Nephron progenitor cell (in vitro differentiated cells): Measurements from ENCODE around the gene NFAT5.
"Not testable (repeated sequence)": the region's sequence is repeated elsewhere in the genome, so short reads cannot be mapped to it uniquely, and the experiment has no call there.

Experiments
- DNase-seq: peaks from one replicate; pipeline ENCODE4 v3.0.0; 2021
- H3K27ac Mint-ChIP-seq: 2 replicates; pipeline ENCODE4 v1.8.0; 2021; ENCODE audit warnings: mild to moderate bottlenecking, moderate library complexity, mixed read lengths
- H3K27me3 Mint-ChIP-seq: 2 replicates; pipeline ENCODE4 v1.8.0; 2021; ENCODE audit warnings: mild to moderate bottlenecking, low read depth, mixed read lengths; ENCODE audit not compliant: poor library complexity
- H3K36me3 Mint-ChIP-seq: 2 replicates; pipeline ENCODE4 v1.8.0; 2021; ENCODE audit warnings: low read depth, mixed read lengths
- H3K4me1 Mint-ChIP-seq: 2 replicates; pipeline ENCODE4 v1.8.0; 2021; ENCODE audit warnings: mixed read lengths
- H3K4me3 Mint-ChIP-seq: 2 replicates; pipeline ENCODE4 v1.8.0; 2021; ENCODE audit warnings: mild to moderate bottlenecking, moderate library complexity, mixed read lengths
- H3K9me3 Mint-ChIP-seq: 2 replicates; pipeline ENCODE4 v1.8.0; 2021; ENCODE audit warnings: mild to moderate bottlenecking, moderate library complexity, mixed read lengths
- TF ChIP-seq, protein P1 (sequence below): fragments of 200-600 bp; sonication (generic); IDR thresholded peaks from 2 replicates; pipeline ENCODE4 v1.5.0; 2021; ENCODE audit warnings: antibody characterized with exemption

The NFAT5 gene

DNA sequence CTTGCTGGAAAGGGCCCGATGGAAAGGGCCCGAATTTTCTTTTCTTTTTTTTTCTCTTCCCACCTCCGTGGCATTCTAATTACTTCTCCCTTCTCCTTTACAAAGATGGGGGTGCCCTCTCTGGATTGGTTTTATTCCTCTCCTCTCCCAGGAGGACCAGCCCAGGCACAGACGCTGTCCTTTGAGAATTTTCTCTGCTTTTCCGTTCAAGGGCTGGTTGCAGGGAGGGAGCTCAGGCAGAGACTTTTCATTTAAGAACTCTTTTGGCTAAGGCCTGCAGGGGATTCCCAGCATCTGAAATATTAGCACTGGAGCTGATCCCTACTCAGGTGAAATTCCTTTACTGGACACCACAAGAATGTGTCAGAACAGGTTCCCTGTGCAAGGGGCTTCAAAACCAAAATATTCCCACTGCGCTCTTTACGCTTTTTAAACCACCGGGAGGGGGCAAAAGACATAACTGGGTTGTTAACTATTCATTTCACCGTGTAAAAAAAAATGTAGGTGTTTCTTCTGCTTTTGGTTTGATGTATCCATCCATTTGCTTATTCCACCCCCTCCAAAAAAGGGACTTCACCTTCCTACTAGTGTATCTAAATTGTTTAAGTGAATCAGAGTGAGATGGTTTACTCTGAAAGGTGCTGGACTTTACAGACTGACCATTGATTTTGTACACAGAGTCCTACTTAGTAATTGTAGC, 1.4 kb downstream of the NFAT5 start:
- DNase-seq, result peak; percentile 15
- Mint-ChIP-seq H3K9me3 (no peaks in the 10 kb centered on the region), H3K27ac (peak overlapping the region; percentile 99), H3K36me3 (peaks cover 14% of the 10 kb centered on the region), H3K4me3 (peak overlapping the region; percentile 99), H3K27me3 (no peaks in the 10 kb centered on the region), H3K4me1 (peaks cover 49% of the 10 kb centered on the region)
- TF ChIP-seq, protein P1, sequence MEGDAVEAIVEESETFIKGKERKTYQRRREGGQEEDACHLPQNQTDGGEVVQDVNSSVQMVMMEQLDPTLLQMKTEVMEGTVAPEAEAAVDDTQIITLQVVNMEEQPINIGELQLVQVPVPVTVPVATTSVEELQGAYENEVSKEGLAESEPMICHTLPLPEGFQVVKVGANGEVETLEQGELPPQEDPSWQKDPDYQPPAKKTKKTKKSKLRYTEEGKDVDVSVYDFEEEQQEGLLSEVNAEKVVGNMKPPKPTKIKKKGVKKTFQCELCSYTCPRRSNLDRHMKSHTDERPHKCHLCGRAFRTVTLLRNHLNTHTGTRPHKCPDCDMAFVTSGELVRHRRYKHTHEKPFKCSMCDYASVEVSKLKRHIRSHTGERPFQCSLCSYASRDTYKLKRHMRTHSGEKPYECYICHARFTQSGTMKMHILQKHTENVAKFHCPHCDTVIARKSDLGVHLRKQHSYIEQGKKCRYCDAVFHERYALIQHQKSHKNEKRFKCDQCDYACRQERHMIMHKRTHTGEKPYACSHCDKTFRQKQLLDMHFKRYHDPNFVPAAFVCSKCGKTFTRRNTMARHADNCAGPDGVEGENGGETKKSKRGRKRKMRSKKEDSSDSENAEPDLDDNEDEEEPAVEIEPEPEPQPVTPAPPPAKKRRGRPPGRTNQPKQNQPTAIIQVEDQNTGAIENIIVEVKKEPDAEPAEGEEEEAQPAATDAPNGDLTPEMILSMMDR, result no peak

DNA sequence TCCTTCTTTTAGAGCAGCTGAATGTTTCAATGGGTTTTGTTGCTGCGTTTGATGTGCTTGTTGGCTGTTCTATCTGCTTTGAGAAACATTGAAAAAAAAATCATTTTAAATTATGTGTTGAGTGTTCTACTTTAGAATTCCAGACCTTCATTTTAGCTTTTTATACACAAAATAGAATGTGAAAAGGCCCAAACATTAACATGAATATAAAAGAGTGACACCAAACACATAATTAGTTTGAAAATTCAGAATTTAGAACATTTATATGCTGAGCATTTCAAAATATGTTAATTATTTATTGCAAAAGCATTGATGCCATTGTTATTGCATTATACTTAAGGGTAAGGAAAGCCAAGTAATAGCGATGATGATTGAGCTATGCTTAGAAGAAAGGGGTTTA, 2.9 kb downstream of the NFAT5 start:
- no peak for DNase-seq
- H3K4me3 Mint-ChIP-seq, result peak overlapping the region; percentile 44
- H3K27ac Mint-ChIP-seq, result no peak overlapping the region
- peaks cover 24% of the 10 kb centered on the region for H3K36me3 Mint-ChIP-seq
- no peaks in the 10 kb centered on the region for H3K9me3 Mint-ChIP-seq
- H3K4me1 Mint-ChIP-seq, result peaks cover 43% of the 10 kb centered on the region
- TF ChIP-seq, protein P1, result no peak
- no peaks in the 10 kb centered on the region for H3K27me3 Mint-ChIP-seq

DNA sequence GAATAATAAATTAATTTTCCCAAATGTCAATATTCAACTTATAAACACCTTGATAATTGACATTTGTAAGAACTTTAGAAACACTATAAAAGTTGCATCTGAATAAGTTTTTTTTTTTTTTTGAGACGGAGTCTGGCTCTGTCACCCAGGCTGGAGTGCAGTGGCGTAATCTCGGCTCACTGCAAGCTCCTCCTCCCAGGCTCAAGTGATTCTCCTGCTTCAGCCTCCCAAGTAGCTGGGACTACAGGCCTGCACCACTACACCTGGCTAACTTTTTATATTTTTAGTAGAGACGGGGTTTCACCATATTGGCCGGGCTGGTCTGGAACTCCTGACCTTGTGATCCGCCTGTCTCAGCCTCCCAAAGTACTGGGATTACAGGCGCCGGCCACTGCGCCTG, 13.0 kb downstream of the NFAT5 start:
- not testable (repeated sequence) for H3K27ac Mint-ChIP-seq, H3K4me3 Mint-ChIP-seq, H3K4me1 Mint-ChIP-seq, H3K27me3 Mint-ChIP-seq, DNase-seq, H3K9me3 Mint-ChIP-seq
- H3K36me3 Mint-ChIP-seq, result peaks cover 24% of the 10 kb centered on the region

DNA sequence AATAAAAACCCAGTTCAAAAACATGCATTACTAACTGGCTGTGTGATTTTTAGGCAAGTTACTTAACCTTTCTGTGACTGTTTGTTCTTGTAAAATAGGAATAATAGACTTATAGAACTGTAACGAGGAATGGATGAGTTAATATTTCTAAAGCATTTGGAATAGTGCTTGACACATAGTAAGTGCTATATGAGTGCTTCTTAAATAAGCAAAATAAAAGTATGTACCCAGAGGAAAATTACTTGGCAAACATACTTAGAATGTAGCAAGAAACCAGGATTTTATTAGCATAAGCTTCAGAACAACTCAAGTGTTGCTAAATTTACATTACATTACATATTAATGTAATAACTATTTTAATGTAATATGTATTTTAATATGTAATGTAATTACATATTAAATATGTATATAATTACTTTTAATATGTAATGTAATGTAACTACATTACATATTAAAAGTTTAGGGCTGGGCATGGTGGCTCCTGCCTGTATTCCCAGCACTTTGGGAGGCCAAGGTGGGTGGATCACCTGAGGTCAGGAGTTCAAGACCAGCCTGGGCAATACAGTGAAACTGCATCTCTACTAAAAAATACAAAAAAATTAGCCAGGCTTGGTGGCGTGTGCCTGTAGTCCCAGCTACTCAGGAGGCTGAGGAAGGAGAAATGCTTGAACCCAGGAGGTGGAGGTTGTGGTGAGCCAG, 14.2 kb downstream of the NFAT5 start:
- Mint-ChIP-seq H3K27me3 (no peaks in the 10 kb centered on the region), H3K4me3 (no peak overlapping the region), H3K27ac (no peak overlapping the region), H3K4me1 (no peaks in the 10 kb centered on the region), H3K9me3 (no peaks in the 10 kb centered on the region), H3K36me3 (peaks cover 25% of the 10 kb centered on the region)
- TF ChIP-seq, protein P1, result no peak
- no peak for DNase-seq

DNA sequence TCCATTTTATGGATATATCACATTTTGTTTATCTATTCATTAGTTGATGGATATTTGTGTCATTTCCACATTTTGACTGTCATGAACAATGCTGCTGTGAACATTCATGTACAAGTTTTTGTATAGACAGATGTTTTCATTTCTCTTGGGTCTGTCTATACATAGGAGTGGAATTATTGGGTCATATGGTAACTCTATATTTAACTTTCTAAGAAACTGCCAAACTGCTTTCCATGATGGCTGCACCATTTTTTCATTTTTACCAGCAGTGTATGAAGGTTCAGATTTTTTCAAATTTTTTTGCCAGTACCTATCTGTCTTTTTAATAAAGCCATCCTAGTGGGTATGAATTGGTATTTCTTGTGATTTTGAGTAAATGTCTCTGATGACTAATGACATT, 15.5 kb downstream of the NFAT5 start:
- DNase-seq, result no peak

DNA sequence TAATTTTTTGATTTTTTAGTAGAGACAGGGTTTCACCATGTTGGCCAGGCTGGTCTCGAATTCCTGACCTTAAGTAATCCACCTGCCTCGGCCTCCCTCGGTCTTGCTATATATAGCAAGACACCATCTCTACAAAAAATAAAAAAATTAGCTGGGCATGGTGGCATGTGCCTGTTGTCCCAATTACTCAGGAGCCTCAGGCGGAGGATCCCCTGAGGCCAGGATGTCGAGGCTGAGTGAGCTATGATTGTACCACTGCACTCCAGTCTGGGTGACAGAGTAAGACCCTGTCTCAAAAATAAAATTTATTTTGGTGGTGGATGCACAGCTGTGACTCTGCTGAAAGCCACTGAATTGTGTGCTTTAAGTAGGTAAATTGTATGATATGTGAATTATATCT, 18.7 kb downstream of the NFAT5 start:
- not testable (repeated sequence) for DNase-seq, H3K4me1 Mint-ChIP-seq, H3K27ac Mint-ChIP-seq, H3K4me3 Mint-ChIP-seq, H3K27me3 Mint-ChIP-seq, H3K9me3 Mint-ChIP-seq
- H3K36me3 Mint-ChIP-seq, result peaks cover 39% of the 10 kb centered on the region

More for the DNA sequence above, 15.5 kb downstream of the NFAT5 start:
- Mint-ChIP-seq H3K36me3 (peaks cover 36% of the 10 kb centered on the region), H3K27me3 (no peaks in the 10 kb centered on the region), H3K4me1 (no peaks in the 10 kb centered on the region), H3K9me3 (no peaks in the 10 kb centered on the region), H3K27ac (no peak overlapping the region), H3K4me3 (no peak overlapping the region)
- TF ChIP-seq, protein P1, result no peak
